Measurements from ENCODE around the gene KIF21A. TPM values are rescaled to one million over a fixed set of nuclear protein-coding genes. Genes with fewer than 3 reads are reported as not detected.
A peak's percentile ranks its signal among the peaks of the same experiment; 100 is the strongest.

Gene KIF21A
- total RNA-seq, 1 donor from 2014 or later, result 12.1 TPM

DNA sequence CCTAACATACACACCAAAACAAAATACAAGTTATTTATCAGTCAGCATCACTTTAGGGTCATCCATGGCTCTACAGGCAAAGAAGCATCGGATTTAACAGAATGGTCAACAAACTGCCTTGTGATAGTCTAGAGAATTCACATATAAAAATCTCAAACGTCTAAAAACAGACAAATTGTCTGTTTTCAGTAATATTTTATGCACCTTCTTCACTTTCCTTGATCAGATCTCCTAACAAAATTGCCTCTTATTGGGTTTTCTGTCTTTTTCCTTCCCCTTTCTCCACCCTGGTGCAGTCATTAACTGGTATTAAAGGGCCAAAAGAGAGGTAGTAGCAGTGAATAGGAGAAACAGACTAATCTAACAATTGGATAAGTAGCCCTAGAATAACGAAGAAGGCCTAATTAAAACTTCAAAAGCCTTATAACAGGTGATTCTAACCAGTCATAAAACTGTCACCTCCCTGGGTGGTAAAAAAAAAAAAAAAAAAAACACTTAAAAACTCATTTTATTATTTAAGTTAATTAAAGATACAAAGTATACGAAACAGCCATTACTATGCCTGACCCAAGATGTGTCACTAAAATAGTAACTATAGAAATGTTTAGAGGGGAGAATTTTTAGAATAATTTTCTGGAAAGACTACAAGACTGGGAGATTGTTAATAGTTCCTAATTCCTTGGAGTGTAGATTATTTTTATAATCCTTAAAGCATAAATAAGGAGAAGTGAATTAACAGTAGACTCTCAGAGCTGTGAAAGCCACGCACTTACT is 1.5 kb downstream of the KIF21A start:
- TF ChIP-seq, protein P1, sequence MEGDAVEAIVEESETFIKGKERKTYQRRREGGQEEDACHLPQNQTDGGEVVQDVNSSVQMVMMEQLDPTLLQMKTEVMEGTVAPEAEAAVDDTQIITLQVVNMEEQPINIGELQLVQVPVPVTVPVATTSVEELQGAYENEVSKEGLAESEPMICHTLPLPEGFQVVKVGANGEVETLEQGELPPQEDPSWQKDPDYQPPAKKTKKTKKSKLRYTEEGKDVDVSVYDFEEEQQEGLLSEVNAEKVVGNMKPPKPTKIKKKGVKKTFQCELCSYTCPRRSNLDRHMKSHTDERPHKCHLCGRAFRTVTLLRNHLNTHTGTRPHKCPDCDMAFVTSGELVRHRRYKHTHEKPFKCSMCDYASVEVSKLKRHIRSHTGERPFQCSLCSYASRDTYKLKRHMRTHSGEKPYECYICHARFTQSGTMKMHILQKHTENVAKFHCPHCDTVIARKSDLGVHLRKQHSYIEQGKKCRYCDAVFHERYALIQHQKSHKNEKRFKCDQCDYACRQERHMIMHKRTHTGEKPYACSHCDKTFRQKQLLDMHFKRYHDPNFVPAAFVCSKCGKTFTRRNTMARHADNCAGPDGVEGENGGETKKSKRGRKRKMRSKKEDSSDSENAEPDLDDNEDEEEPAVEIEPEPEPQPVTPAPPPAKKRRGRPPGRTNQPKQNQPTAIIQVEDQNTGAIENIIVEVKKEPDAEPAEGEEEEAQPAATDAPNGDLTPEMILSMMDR (IDR thresholded peaks at IDR 0.05), result no peak
- intact Hi-C loops (cut with DNase I), result no loop called here

DNA sequence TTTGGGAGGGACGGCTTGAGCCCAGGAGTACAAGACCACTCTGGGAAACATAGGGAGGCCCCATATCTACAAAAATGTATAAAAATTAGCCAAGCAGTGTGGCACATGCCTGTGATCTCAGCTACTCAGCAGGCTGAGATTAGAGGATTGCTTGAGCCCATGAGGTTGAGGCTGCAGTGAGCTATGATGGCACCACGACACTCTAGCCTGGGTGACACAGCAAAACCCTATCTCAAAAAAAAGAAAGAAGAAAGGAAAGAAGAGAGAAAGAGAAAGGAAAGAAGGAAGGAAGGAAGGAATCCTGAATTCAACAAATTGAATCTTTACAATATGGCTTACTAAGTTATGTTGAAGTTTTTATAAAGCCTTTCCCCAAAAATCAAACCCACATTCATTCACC is 2.1 kb downstream of the KIF21A start:
- no peak overlapping the region for H3K4me3 ChIP-seq
- intact Hi-C loops (cut with DNase I), result no loop called here
- TF ChIP-seq, protein P1 (IDR thresholded peaks at IDR 0.05), result no peak
- DNase-seq (no peak), ATAC-seq (no peak)
- H3K36me3 ChIP-seq, result no peaks in the 10 kb centered on the region
- no peaks in the 10 kb centered on the region for H3K27me3 ChIP-seq (ENCODE audit: low read depth)
- peaks cover 14% of the 10 kb centered on the region for H3K4me1 ChIP-seq
- H3K27ac ChIP-seq, result no peak overlapping the region
- H3K9me3 ChIP-seq, result no peaks in the 10 kb centered on the region

More for the DNA sequence above, 1.5 kb downstream of the KIF21A start:
- Histone ChIP-seq H3K4me3 (peak overlapping the region; percentile 75), H3K9me3 (no peaks in the 10 kb centered on the region), H3K4me1 (peaks cover 14% of the 10 kb centered on the region), H3K27ac (no peak overlapping the region), H3K27me3 (ENCODE audit: low read depth) (no peaks in the 10 kb centered on the region), H3K36me3 (no peaks in the 10 kb centered on the region)
- no peak for DNase-seq
- no peak for ATAC-seq

DNA sequence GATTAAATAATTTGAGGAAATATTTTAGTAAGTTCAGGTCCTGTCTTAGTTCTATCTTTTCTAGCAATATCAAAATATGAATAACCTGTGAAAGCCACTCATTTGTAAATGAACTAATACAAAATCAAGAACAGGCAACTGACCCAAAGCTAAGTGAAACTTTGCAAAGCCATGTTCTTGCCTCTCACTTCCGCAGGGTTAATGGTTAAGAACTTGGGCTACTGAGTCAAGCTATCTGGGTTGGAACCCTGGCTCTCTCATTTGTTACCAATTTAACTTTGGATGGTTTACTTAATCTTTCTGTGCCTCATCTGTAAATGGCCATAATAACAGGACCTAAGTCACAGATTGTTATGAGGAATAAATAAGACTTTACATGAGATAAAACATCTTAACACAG is 2.8 kb downstream of the KIF21A start:
- Histone ChIP-seq H3K9me3 (no peaks in the 10 kb centered on the region), H3K36me3 (no peaks in the 10 kb centered on the region), H3K27ac (no peak overlapping the region), H3K27me3 (ENCODE audit: low read depth) (no peaks in the 10 kb centered on the region), H3K4me1 (peaks cover 14% of the 10 kb centered on the region), H3K4me3 (no peak overlapping the region)
- DNase-seq (no peak), ATAC-seq (no peak)
- intact Hi-C loops (cut with DNase I), result no loop called here
- TF ChIP-seq, protein P1 (IDR thresholded peaks at IDR 0.05), result no peak

DNA sequence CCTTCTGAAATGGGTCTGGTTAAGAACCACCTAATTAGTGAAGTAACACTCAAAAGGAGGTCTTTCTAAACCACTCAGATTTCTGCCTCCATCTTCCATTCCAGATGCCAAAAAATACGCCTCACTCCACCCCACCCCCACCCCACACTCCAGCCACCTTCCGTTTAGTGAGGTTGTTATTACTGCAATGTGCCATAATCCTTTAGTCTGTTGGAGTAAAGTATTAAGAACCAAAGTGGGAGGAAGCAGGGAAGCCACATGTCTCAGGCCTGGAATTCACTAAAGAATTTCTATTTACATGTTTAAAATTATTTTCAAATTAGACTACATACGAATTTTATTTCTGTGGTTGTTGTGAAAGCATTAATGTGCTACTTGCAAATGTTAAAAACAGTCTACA is 7.4 kb downstream of the KIF21A start:
- TF ChIP-seq, protein P1 (IDR thresholded peaks at IDR 0.05), result no peak
- Histone ChIP-seq H3K27ac (no peak overlapping the region), H3K27me3 (ENCODE audit: low read depth) (no peaks in the 10 kb centered on the region), H3K4me1 (no peaks in the 10 kb centered on the region), H3K9me3 (no peaks in the 10 kb centered on the region), H3K4me3 (no peak overlapping the region), H3K36me3 (no peaks in the 10 kb centered on the region)
- no peak for DNase-seq
- intact Hi-C loops (cut with DNase I), result no loop called here
- no peak for ATAC-seq

DNA sequence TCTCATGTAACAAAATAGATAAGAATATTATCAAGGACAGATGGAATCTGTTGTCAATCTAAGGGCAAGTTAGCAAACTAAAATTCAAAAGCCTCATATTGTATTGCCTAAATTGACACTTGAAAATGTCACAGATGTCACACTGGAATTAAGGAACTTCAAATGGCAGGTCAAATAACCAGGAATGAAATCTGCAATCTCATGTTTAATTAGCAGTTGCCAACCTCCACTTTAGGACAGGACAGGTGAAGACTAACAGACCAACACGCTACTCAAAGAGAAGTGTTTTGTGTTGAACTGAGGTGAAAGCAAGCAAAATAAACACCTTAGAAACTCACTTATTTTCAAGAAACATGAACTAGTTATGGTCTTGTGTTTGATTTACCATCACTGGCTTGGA is 11.1 kb downstream of the KIF21A start:
- TF ChIP-seq, protein P1 (IDR thresholded peaks at IDR 0.05), result no peak
- DNase-seq (no peak), ATAC-seq (peak in 1 of 2 donors; percentile 40)
- intact Hi-C loops (cut with DNase I), result no loop called here
- H3K27ac ChIP-seq, result no peak overlapping the region
- H3K4me1 ChIP-seq, result no peaks in the 10 kb centered on the region
- H3K36me3 ChIP-seq, result no peaks in the 10 kb centered on the region
- no peaks in the 10 kb centered on the region for H3K9me3 ChIP-seq
- no peak overlapping the region for H3K4me3 ChIP-seq
- H3K27me3 ChIP-seq (ENCODE audit: low read depth), result no peaks in the 10 kb centered on the region
